Gastrocnemius medialis (tissue), 4 donors: ENCODE data around the gene GIMD1.
"Not testable (repeated sequence)": the region's sequence is repeated elsewhere in the genome, so short reads cannot be mapped to it uniquely, and the experiment has no call there.

ENCODE experiments used
- POLR2A ChIP-seq, 2 donors: fragments of 450-650 bp; IDR thresholded peaks; one replicate each; pipeline ENCODE4 v1.6.1; 2017; ENCODE audit warnings: antibody characterized with exemption in 2 of 2, mild to moderate bottlenecking in 2 of 2, moderate library complexity in 2 of 2
- TF ChIP-seq, protein P1 (sequence below), 5 experiments: fragments of 450-650 bp in 3 of 5; fragments of 200-600 bp in 2 of 5; sonication (generic) in 2 of 5; IDR thresholded peaks in 4 of 5; conservative IDR thresholded peaks in 1 of 5; 1 replicate in 4 of 5; 2 replicates in 1 of 5; pipeline ENCODE4 v1.5.1; 2016 to 2019; ENCODE audit warnings: antibody characterized with exemption in 5 of 5, mild to moderate bottlenecking in 3 of 5, moderate library complexity in 3 of 5

DNA sequence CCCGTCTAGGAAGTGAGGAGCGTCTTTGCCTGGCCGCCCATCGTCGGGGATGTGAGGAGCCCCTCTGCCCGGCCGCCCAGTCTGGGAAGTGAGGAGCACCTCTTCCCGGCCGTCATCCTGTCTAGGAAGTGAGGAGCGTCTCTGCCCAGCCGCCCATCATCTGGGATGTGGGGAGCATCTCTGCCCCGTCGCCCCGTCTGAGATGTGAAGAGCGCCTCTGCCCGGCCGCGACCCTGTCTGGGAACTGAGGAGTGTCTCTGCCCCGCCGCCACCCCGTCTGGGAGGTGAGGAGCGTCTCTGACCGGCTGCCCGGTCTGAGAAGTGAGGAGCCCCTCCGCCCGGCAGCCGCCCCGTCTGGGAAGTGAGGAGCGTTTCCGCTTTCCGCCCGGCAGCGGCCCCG is 47.4 kb downstream of the GIMD1 start:
- TF ChIP-seq, protein P1, sequence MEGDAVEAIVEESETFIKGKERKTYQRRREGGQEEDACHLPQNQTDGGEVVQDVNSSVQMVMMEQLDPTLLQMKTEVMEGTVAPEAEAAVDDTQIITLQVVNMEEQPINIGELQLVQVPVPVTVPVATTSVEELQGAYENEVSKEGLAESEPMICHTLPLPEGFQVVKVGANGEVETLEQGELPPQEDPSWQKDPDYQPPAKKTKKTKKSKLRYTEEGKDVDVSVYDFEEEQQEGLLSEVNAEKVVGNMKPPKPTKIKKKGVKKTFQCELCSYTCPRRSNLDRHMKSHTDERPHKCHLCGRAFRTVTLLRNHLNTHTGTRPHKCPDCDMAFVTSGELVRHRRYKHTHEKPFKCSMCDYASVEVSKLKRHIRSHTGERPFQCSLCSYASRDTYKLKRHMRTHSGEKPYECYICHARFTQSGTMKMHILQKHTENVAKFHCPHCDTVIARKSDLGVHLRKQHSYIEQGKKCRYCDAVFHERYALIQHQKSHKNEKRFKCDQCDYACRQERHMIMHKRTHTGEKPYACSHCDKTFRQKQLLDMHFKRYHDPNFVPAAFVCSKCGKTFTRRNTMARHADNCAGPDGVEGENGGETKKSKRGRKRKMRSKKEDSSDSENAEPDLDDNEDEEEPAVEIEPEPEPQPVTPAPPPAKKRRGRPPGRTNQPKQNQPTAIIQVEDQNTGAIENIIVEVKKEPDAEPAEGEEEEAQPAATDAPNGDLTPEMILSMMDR (IDR thresholded peaks at IDR 0.05 in 4 of 5, conservative IDR thresholded peaks at IDR 0.05 in 1 of 5), result not testable (repeated sequence)
- not testable (repeated sequence) for TF ChIP-seq POLR2A (IDR thresholded peaks at IDR 0.05)
